ENCODE results near the gene INPP5A. TPM values are rescaled to one million over a fixed set of nuclear protein-coding genes. Genes with fewer than 3 reads are reported as not detected.

Gene INPP5A
- total RNA-seq, 1 donor from 2014 or later: 32.8 TPM

DNA sequence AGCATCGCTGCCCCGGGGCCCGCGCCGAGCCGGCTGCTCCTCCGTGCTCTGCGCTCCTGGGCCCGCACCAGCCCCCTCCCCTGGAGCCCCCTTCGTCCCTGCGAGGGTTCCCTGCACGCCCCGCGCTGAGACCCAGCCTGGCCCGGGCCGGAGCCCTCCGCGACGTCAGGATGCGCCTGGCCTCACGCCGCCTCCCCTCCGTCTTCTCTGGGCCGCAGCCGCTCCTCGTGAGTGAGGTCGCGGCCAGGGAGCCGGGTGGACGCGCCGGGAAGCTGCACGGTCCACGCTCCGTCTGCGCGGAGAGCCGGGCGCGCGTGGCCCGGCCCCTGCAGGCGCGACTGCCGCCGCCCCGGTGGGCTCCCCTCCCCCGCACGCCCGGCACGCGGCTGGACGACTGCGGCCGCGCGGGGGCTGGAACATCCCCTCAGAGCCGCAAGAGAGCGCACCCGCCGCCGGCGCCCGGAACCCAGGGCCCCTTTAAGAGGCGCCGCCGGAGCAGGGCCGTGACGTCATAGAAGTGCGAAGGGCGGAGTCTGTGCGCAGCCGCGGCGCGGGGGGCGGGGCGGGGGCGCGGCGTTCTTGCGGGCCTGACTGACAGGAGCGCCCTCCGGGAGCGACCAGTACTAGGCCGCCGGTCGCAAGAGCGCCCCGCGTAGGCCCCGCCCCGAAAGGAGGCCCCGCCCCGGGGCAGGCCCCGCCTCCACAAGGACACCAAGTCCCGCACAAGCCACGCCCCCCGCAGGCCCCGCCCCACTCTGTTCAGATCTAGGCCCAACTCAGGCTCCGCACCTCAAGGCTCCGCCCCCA lies 507 bp upstream of the INPP5A start:
- peak; percentile 99 for DNase-seq

GRCh38 chr10:132538031-132538789 lies 623 bp downstream of the INPP5A start:
- DNase-seq: peak; percentile 30

DNA sequence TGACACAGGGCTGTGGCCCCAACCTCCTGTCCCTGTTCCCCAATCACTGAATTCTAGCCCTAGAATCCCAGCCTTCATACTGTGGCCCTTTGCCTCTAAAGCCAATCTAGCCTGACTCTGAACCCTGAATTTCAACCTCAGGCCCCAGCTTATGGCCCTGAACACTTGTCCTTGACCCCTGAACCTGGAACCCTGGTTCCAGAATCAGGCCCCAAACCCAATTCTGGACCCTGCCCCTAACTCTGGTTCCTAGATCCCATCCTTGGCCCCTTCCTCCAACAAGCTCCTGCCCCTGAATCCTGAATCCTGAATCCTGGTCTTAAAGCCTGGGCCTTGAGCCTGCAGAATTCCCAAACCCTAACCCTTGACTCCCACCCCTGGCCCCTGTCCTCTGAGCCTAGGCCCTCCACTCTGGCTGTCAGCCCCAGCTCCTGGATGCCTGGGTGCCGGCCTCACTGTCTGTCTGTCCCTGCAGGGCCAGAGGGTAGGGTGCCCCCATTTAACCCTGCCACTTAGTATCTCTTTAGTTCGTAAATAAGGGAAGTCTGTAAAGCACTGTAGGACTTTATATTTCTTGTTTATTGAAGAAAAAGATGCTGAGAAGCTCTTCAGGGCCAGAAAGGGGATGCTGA lies 1.3 kb downstream of the INPP5A start:
- no peak for DNase-seq

DNA sequence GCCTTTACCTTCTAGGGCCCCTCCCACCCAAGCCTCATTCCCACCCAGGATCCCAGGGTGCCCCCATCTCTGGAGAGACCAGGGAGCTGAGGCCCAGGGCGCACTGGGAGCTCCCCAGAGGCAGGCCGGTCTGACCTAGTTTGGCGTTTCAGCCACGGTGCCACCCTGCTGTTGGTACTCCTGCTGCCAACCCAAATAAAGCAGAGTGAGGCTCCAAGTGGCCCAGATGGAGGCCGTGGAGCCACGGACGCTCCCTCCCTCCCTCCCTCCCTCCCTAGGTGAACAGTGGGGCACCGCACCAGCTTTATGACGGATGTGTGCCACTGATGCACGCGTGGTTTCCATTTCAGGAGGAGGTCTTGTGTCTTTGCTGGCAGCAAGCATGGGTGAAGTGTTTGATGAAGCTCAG lies 1.8 kb downstream of the INPP5A start:
- DNase-seq: peak; percentile 16

DNA sequence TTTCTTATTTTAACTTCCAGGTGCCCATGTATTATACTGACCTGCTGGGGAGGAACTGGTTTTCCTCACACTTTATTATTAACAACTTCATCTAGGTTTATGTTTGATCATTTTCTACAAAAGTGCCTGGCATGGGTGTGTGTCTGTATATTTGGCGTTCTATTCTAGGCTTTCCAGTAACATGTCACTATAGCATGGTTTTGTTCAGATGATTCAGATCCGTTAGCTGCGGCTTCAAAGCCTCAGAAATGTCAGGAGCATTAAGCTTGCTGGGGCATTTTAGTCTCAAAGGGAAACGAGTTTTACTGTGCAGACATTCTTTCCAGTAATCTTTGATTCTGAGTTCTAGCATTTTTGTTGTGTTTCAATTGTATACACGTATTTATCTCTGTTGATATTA lies 2.3 kb downstream of the INPP5A start:
- peak; percentile 62 for DNase-seq

DNA sequence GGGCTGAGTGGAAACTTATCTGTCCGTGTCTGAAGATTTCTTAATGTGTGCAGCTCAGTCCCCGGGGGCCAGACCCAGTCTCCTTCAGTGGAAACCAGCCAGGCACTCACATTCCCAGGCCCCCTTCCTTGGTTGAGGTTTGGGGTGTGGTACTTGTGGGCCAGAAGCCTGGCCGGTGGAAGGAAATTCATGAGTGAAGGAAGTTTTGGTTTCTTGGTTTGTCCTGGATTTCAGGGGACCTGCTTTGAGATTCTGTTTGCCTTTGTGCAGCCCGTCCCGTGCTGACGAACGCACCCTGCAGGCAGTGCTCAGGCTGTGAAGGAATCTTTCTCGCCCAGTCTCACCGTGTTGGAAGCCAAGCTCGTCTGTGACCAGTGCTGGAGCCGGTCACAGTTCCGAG lies 2.9 kb downstream of the INPP5A start:
- DNase-seq: no peak

GRCh38 chr10:132541129-132541528 lies 3.5 kb downstream of the INPP5A start:
- DNase-seq: no peak

DNA sequence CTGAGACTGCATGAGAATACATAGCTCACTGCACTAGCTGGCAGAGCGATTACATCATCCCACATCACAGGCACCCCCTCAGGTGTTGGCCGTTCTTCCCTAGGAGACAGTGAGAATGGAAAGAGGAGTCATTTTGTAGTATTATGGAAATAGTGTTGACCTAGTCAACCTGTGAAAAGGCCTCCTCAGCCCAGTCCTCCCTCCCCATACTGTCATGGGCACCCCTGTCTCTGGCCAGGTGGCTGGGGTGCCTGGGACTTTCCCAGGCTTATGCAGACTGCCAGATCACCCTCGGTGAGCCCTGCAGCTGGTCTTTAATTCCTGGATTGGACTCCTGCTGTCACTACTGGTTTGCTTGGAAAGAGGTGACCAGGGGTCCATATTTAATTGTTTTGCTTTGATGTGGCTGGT lies 4.0 kb downstream of the INPP5A start:
- DNase-seq: no peak

- DNase-seq: no peak
These were observed 4.6 kb downstream of the INPP5A start for GRCh38 chr10:132542086-132542775.

DNA sequence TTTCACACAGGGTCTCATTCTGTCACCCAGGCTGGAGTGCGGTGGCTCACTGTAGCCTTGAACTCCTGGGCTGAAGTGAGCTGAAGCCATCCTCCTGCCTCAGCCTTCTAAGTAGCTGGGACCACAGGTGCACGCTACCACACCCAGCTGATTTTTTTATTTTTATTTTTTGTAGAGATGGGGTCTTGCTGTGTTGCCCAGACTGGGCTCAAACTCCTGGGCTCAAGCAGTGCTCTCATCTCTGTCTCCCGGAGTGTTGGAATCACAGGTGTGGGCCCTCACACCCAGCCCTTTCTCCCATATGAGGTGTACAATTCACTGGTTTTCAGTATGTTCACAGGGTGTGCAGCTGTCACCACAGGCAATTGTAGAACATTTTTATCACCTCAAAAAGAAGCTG lies 5.2 kb downstream of the INPP5A start:
- no peak for DNase-seq

- no peak for DNase-seq
These were observed 6.5 kb downstream of the INPP5A start for GRCh38 chr10:132543916-132544743.

- DNase-seq: no peak
These were observed 7.4 kb downstream of the INPP5A start for GRCh38 chr10:132544744-132545658.

- DNase-seq: no peak
These were observed 8.2 kb downstream of the INPP5A start for GRCh38 chr10:132545659-132546367.

DNA sequence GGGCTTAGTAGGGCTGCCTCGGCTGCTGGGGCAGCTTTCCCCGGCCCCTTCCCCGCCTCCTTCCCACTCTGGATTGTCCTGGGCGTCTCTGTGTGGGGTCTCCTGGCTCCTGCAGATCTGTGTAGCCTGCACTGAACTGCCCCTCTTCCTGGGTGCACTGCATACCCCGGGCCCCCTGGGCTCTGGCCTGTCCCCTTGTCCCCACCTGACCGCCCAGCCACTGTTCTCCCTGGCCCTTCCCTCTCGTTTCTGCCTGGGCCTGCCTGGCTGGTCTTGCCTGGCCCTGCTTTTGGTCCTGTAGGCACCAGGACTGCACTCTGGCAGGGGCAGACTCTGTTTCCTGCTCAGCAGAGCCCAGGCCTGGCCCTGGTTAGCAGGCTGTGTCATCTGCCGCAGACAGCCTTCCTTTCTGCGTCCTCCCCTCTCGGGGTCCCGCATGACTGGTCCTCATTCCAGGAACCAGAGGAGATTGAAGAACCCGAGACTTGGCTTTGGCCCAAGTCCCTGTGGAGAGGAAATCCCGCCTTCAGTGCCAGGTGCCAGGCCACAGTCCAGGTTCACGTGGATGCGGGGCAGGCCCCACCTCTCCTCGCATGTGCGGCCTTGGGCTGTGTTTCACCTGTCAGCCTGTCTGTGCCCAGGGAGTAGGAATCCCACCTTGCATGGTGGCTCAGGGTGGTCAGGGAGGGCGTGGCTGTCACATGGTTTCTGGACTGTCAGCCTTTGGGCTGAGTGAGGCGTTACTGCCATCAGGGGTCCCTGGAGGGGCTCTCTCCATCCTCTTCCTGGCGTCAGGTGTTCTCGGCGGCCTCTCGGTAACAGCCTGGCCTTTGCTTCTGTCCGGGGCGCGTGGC lies 9.2 kb downstream of the INPP5A start:
- peak; percentile 26 for DNase-seq

DNA sequence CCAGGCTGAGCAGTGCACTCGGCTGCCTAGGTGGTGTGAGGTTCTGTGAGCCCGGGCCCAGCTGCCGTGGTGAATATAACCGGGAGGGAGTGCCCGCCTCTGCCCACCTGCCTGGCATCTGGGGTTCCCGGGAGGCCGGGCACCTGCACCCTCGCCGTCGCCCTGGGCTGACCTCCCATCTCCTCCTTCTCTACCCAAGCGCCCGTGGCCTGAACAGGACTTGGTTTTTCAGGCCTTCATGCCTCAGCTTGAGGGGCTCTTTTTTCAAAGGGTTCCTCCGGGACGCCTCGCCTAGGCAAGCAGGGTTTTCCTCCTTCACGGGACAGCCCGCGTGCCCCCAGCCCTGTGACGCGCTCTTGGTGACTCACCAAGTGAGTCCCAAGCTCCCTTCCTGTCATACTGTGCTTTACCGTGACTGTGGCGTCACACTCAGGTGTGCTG lies 9.9 kb downstream of the INPP5A start:
- DNase-seq: no peak

GRCh38 chr10:132548106-132548823 lies 10.7 kb downstream of the INPP5A start:
- DNase-seq: no peak

DNA sequence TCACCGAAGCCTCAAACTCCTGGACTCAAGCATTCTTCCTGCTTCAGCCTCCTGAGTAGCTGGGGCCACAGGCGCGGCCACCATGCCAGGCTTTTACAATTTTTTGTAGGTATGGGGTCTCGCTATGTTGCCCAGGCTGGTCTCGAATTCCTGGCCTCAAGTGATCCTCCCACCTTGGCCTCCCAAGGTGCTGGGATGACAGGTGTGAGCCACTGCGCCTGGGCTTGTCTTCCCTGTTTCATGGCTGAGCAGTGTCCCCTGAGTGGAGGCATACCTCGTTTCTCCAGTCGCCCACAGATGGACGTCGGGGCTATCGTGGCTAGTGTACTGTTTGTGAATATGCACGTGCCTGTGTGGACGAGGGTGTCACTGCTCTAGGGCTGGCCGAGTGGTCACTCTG lies 11.3 kb downstream of the INPP5A start:
- no peak for DNase-seq

- no peak for DNase-seq
These were observed 11.8 kb downstream of the INPP5A start for GRCh38 chr10:132549371-132549770.
